HepG2 (cell line): ENCODE results near the gene NYNRIN. TPM values are rescaled to one million over a fixed set of nuclear protein-coding genes. Genes with fewer than 3 reads are reported as not detected.

ENCODE experiments used
- CCAR2 ChIP-seq: fragments of 200-400 bp; formaldehyde crosslinking; optimal IDR thresholded peaks from 2 replicates; pipeline ENCODE3; 2018; ENCODE audit warnings: low read depth, mild to moderate bottlenecking, low read length, moderate library complexity
- FOXM1 ChIP-seq: sonication (generic); formaldehyde crosslinking; IDR thresholded peaks from 2 replicates; pipeline ENCODE4 v1.5.0; 2020; ENCODE audit warnings: missing genetic modification reagents
- GATAD1 ChIP-seq: IDR thresholded peaks from 2 replicates; pipeline ENCODE4 v1.6.1; 2016; ENCODE audit warnings: missing genetic modification reagents, missing compliant biosample characterization
- GATAD2A ChIP-seq: IDR thresholded peaks from 2 replicates; pipeline ENCODE4 v1.6.1; 2016
- PCBP2 ChIP-seq: fragments of 200-400 bp; formaldehyde crosslinking; optimal IDR thresholded peaks from 2 replicates; pipeline ENCODE3; 2018; ENCODE audit warnings: low read length, low read depth; ENCODE audit not compliant: poor library complexity, severe bottlenecking
- PHF8 ChIP-seq: sonication (generic); formaldehyde crosslinking; IDR thresholded peaks from 2 replicates; pipeline ENCODE4 v1.5.0; 2020; ENCODE audit warnings: missing genetic modification reagents
- PRDM4 ChIP-seq: sonication (generic); formaldehyde crosslinking; IDR thresholded peaks from 2 replicates; pipeline ENCODE4 v1.9.0; 2021; ENCODE audit warnings: missing genetic modification reagents, borderline replicate concordance
- TFDP1 ChIP-seq: IDR thresholded peaks from 2 replicates; pipeline ENCODE4 v1.6.1; 2016; ENCODE audit warnings: missing compliant biosample characterization, missing genetic modification reagents, borderline replicate concordance
- THAP11 ChIP-seq: IDR thresholded peaks from 2 replicates; pipeline ENCODE4 v1.6.1; 2016; ENCODE audit warnings: missing biosample characterization, missing genetic modification reagents
- THAP7 ChIP-seq: sonication (generic); formaldehyde crosslinking; IDR thresholded peaks from 2 replicates; pipeline ENCODE4 v1.8.1; 2023; ENCODE audit warnings: mild to moderate bottlenecking, missing genetic modification reagents
- TSC22D2 ChIP-seq: sonication (generic); formaldehyde crosslinking; IDR thresholded peaks from 2 replicates; pipeline ENCODE4 v1.5.1; 2020; ENCODE audit warnings: missing genetic modification reagents, mild to moderate bottlenecking, borderline replicate concordance
- ZBTB3 ChIP-seq: sonication (generic); formaldehyde crosslinking; IDR thresholded peaks from 2 replicates; pipeline ENCODE4 v1.4.0; 2020; ENCODE audit warnings: low read depth, mild to moderate bottlenecking, moderate library complexity, missing genetic modification reagents, borderline replicate concordance
- ZBTB34 ChIP-seq: sonication (generic); formaldehyde crosslinking; IDR thresholded peaks from 2 replicates; pipeline ENCODE4 v1.8.0; 2022; ENCODE audit warnings: mild to moderate bottlenecking, missing genetic modification reagents
- ZFP41 ChIP-seq: sonication (generic); formaldehyde crosslinking; IDR thresholded peaks from 2 replicates; pipeline ENCODE4 v1.4.0; 2020; ENCODE audit warnings: mild to moderate bottlenecking, missing genetic modification reagents, borderline replicate concordance
- polyA plus RNA-seq, 8 experiments: library from polyadenylated mRNA; depleted of rRNA in 3 of 8; stranded (reverse) in 7 of 8; unstranded in 1 of 8; fragments of >200 nt; fragmentation: Illumina TruSeq in 4 of 8; extraction: Trizol in 4 of 8; gene quantifications; 2 replicates each; pipeline versions ENCODE4 v1.2.1 to v1.2.3, GENCODE V29; 2011 to 2016; ENCODE audit warnings: low read depth in 4 of 8, missing spikeins in 1 of 8, mixed read lengths in 1 of 8; ENCODE audit not compliant: insufficient read depth in 1 of 8
- total RNA-seq, 5 experiments: library from RNA; depleted of rRNA; stranded (reverse); fragments of >200 nt; fragmentation: Illumina TruSeq; extraction: Trizol; gene quantifications; 2 replicates each; pipeline ENCODE4 v1.2.3, GENCODE V29; 2016; ENCODE audit warnings: low read depth in 1 of 5
- TF ChIP-seq, protein P1 (sequence below): sonication (generic); formaldehyde crosslinking; IDR thresholded peaks from 2 replicates; pipeline ENCODE4 v1.4.0; 2020; ENCODE audit warnings: missing genetic modification reagents, borderline replicate concordance
- TF ChIP-seq, protein P2 (sequence below): IDR thresholded peaks from 2 replicates; pipeline ENCODE4 v1.6.1; 2018; ENCODE audit warnings: missing genetic modification reagents, mild to moderate bottlenecking, missing compliant biosample characterization

Gene NYNRIN
- total and polyA plus RNA-seq, 2 of the 13 experiments (the other 11 are each of a cell fraction or from before 2014, with no cell fraction given), result 0.63 to 1.1 TPM

GRCh38 chr14:24429395-24430142 lies 30.8 kb downstream of the NYNRIN start, which contains the start of the genes CBLN3 and KHNYN (continued):
- TF ChIP-seq ZBTB34 (CRISPR knock-in tag) (no peak), PCBP2 (peak; percentile 41), FOXM1 (CRISPR knock-in tag) (no peak), GATAD1 (peak; percentile 79), THAP11 (CRISPR knock-in tag) (peak; percentile 84), GATAD2A (CRISPR knock-in tag) (peak; percentile 12; the same call in 1 of the 2 replicates), ZFP41 (CRISPR knock-in tag) (no peak; the same call in 1 of the 2 replicates), CCAR2 (no peak), PRDM4 (CRISPR knock-in tag) (no peak), PHF8 (peak; percentile 96), THAP7 (CRISPR knock-in tag) (peak; percentile 92), TSC22D2 (CRISPR knock-in tag) (peak; percentile 68; the same call in 1 of the 2 replicates), ZBTB3 (CRISPR knock-in tag) (peak; percentile 29; the same call in 1 of the 2 replicates), TFDP1 (CRISPR knock-in tag) (peak; percentile 68)
- TF ChIP-seq, protein P1, sequence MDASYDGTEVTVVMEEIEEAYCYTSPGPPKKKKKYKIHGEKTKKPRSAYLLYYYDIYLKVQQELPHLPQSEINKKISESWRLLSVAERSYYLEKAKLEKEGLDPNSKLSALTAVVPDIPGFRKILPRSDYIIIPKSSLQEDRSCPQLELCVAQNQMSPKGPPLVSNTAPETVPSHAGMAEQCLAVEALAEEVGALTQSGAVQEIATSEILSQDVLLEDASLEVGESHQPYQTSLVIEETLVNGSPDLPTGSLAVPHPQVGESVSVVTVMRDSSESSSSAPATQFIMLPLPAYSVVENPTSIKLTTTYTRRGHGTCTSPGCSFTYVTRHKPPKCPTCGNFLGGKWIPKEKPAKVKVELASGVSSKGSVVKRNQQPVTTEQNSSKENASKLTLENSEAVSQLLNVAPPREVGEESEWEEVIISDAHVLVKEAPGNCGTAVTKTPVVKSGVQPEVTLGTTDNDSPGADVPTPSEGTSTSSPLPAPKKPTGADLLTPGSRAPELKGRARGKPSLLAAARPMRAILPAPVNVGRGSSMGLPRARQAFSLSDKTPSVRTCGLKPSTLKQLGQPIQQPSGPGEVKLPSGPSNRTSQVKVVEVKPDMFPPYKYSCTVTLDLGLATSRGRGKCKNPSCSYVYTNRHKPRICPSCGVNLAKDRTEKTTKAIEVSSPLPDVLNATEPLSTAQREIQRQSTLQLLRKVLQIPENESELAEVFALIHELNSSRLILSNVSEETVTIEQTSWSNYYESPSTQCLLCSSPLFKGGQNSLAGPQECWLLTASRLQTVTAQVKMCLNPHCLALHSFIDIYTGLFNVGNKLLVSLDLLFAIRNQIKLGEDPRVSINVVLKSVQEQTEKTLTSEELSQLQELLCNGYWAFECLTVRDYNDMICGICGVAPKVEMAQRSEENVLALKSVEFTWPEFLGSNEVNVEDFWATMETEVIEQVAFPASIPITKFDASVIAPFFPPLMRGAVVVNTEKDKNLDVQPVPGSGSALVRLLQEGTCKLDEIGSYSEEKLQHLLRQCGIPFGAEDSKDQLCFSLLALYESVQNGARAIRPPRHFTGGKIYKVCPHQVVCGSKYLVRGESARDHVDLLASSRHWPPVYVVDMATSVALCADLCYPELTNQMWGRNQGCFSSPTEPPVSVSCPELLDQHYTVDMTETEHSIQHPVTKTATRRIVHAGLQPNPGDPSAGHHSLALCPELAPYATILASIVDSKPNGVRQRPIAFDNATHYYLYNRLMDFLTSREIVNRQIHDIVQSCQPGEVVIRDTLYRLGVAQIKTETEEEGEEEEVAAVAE (CRISPR knock-in tag), result peak; percentile 76
- TF ChIP-seq, protein P2, sequence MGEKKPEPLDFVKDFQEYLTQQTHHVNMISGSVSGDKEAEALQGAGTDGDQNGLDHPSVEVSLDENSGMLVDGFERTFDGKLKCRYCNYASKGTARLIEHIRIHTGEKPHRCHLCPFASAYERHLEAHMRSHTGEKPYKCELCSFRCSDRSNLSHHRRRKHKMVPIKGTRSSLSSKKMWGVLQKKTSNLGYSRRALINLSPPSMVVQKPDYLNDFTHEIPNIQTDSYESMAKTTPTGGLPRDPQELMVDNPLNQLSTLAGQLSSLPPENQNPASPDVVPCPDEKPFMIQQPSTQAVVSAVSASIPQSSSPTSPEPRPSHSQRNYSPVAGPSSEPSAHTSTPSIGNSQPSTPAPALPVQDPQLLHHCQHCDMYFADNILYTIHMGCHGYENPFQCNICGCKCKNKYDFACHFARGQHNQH (CRISPR knock-in tag), result peak; percentile 73
